HFF-Myc (cell line): ENCODE results near the gene CNP.

Experiments used
- DNase-seq: peaks from one replicate; pipeline ENCODE4 v3.0.0-alpha.2; 2011; ENCODE audit warnings: low read depth; ENCODE audit errors: extremely low read depth
- H3K4me3 ChIP-seq: replicated peaks from 2 replicates; pipeline ENCODE4 v1.5.1; 2011; ENCODE audit warnings: low read depth, mild to moderate bottlenecking, control low read depth, low read length
- CTCF ChIP-seq: IDR thresholded peaks from 2 replicates; pipeline ENCODE4 v1.5.1; 2012; ENCODE audit warnings: mild to moderate bottlenecking, low read depth, low read length, control low read depth; ENCODE audit errors: missing control alignments

The CNP gene

GRCh38 chr17:41957869-41958439 is 8.6 kb upstream of the CNP start:
- DNase-seq = no peak
- TF ChIP-seq CTCF = no peak
- no peak overlapping the region for H3K4me3 ChIP-seq

GRCh38 chr17:41959030-41959335 is 7.6 kb upstream of the CNP start:
- TF ChIP-seq CTCF = no peak
- H3K4me3 ChIP-seq = no peak overlapping the region
- no peak for DNase-seq

GRCh38 chr17:41959336-41960095 is 7.1 kb upstream of the CNP start:
- TF ChIP-seq CTCF = peak; percentile 61
- peak; percentile 31 for DNase-seq
- H3K4me3 ChIP-seq = no peak overlapping the region

- no peak for DNase-seq
Measured at GRCh38 chr17:41962111-41962510, 4.5 kb upstream of the CNP start.

GRCh38 chr17:41962768-41963434 is 3.7 kb upstream of the CNP start:
- H3K4me3 ChIP-seq = no peak overlapping the region
- DNase-seq = peak; percentile 31
- peak; percentile 94 for TF ChIP-seq CTCF

More at GRCh38 chr17:41962111-41962510, 4.5 kb upstream of the CNP start:
- TF ChIP-seq CTCF = no peak
- no peak overlapping the region for H3K4me3 ChIP-seq

GRCh38 chr17:41965694-41966462 is 717 bp upstream of the CNP start:
- peak overlapping the region; percentile 85 for H3K4me3 ChIP-seq
- no peak for DNase-seq
- TF ChIP-seq CTCF = no peak
